ENCODE measurements around the gene DDX27.

DNA sequence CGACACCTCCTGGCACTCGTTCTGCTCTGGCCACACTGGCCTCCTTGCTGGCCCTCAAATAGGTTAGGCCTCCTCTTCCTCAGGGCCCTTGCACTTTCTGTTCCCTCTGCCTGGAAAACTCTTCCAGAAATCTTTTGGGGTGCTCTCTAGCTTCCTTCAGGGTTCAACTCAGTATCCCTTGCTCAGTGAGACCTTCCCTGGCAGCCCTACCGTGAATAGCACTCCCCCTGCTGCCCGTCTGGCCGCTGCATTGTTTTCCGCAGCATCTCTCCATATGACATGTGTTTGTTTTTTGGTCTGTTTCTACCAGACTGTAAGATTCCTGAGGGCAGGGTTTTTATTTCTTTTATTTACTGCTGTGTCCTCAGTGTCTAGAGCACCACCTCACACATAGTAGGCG is 6.7 kb downstream of the DDX27 start:
- TF ChIP-seq CTCF (conservative IDR thresholded peaks at IDR 0.05 in 1 of 2, IDR thresholded peaks at IDR 0.05 in 1 of 2; ENCODE audit: extremely low read depth in 1 of 2, insufficient read depth in 1 of 2, low read depth in 1 of 2, low read length in 2 of 2), result no peak
- TF ChIP-seq EZH2 (IDR thresholded peaks at IDR 0.05; ENCODE audit: borderline replicate concordance, low read length), result no peak

Measured in mammary epithelial cell (primary cell).